H9 (cell line): Measurements from ENCODE around the gene CEP128. TPM values are rescaled to one million over a fixed set of nuclear protein-coding genes. Genes with fewer than 3 reads are reported as not detected.

ENCODE experiments used
- DNase-seq: peaks from one replicate; pipeline ENCODE4 v3.0.0-alpha.2; 2017
- H2AFZ ChIP-seq: one replicate; pipeline ENCODE4 v1.6.1; 2013; ENCODE audit warnings: mild to moderate bottlenecking, low read length, control low read depth, moderate library complexity
- H2AK5ac ChIP-seq: 2 replicates; pipeline ENCODE4 v1.6.1; 2013; ENCODE audit warnings: low read length, control low read depth, mixed read lengths; ENCODE audit not compliant: insufficient read length
- H2BK120ac ChIP-seq: one replicate; pipeline ENCODE4 v1.6.1; 2013; ENCODE audit warnings: low read depth, mild to moderate bottlenecking, low read length, control low read depth, inconsistent platforms; ENCODE audit not compliant: poor library complexity, severe bottlenecking
- H2BK12ac ChIP-seq: 2 replicates; pipeline ENCODE4 v1.6.1; 2013; ENCODE audit warnings: low read length, control low read depth, mixed read lengths, low read depth; ENCODE audit not compliant: insufficient read length
- H2BK15ac ChIP-seq: 2 replicates; pipeline ENCODE4 v1.6.1; 2013; ENCODE audit warnings: low read depth, low read length, control low read depth
- H2BK20ac ChIP-seq: one replicate; pipeline ENCODE4 v1.6.1; 2013; ENCODE audit warnings: low read depth, mild to moderate bottlenecking, low read length, control low read depth, inconsistent platforms; ENCODE audit not compliant: poor library complexity, severe bottlenecking
- H2BK5ac ChIP-seq: 2 replicates; pipeline ENCODE4 v1.6.1; 2013; ENCODE audit warnings: low read length, control low read depth, mixed read lengths; ENCODE audit not compliant: insufficient read length
- H3K14ac ChIP-seq: 2 replicates; pipeline ENCODE4 v1.6.1; 2013; ENCODE audit warnings: low read length, control low read depth; ENCODE audit not compliant: insufficient read depth
- H3K18ac ChIP-seq: 2 replicates; pipeline ENCODE4 v1.6.1; 2013; ENCODE audit warnings: low read depth, mild to moderate bottlenecking, mixed read lengths, low read length, control low read depth; ENCODE audit not compliant: insufficient read length
- H3K23ac ChIP-seq: 2 replicates; pipeline ENCODE4 v1.6.1; 2013; ENCODE audit warnings: low read length, control low read depth, mixed read lengths, low read depth; ENCODE audit not compliant: insufficient read length
- H3K23me2 ChIP-seq: 2 replicates; pipeline ENCODE4 v1.6.1; 2013; ENCODE audit warnings: low read depth, mild to moderate bottlenecking, mixed read lengths, low read length, control low read depth; ENCODE audit not compliant: insufficient read length, poor library complexity, severe bottlenecking
- H3K27ac ChIP-seq: 2 replicates; pipeline ENCODE4 v1.5.1; 2013; ENCODE audit warnings: low read length, control low read depth, mixed read lengths, low read depth; ENCODE audit not compliant: insufficient read length
- H3K27me3 ChIP-seq: 2 replicates; pipeline ENCODE4 v1.6.1; 2013; ENCODE audit warnings: low read length, control low read depth, inconsistent platforms; ENCODE audit not compliant: insufficient read depth
- H3K4ac ChIP-seq: 2 replicates; pipeline ENCODE4 v1.6.1; 2013; ENCODE audit warnings: low read depth, mild to moderate bottlenecking, control low read depth, inconsistent platforms, low read length, moderate library complexity
- H3K4me1 ChIP-seq: 2 replicates; pipeline ENCODE4 v1.6.1; 2013; ENCODE audit warnings: low read length, control low read depth, inconsistent platforms; ENCODE audit not compliant: insufficient read depth
- H3K4me2 ChIP-seq: 2 replicates; pipeline ENCODE4 v1.6.1; 2013; ENCODE audit warnings: low read length, control low read depth, mixed read lengths; ENCODE audit not compliant: insufficient read length, insufficient read depth
- H3K56ac ChIP-seq: 2 replicates; pipeline ENCODE4 v1.6.1; 2013; ENCODE audit warnings: low read depth, mild to moderate bottlenecking, mixed read lengths, low read length, control low read depth; ENCODE audit not compliant: insufficient read length
- H3K79me1 ChIP-seq: 2 replicates; pipeline ENCODE4 v1.6.1; 2013; ENCODE audit warnings: low read depth, mild to moderate bottlenecking, moderate library complexity, low read length, control low read depth, inconsistent platforms; ENCODE audit not compliant: insufficient read depth, poor library complexity, severe bottlenecking
- H3K79me2 ChIP-seq: 2 replicates; pipeline ENCODE4 v1.6.1; 2013; ENCODE audit warnings: low read length, control low read depth, inconsistent platforms; ENCODE audit not compliant: insufficient read depth
- H3K9ac ChIP-seq: 2 replicates; pipeline ENCODE4 v1.6.1; 2013; ENCODE audit warnings: low read length, control low read depth, mixed read lengths; ENCODE audit not compliant: insufficient read length; ENCODE audit errors: extremely low read depth
- H3K9me3 ChIP-seq: one replicate; pipeline ENCODE4 v1.6.1; 2013; ENCODE audit warnings: low read depth, low read length, inconsistent platforms; ENCODE audit not compliant: control insufficient read depth
- H3T11ph ChIP-seq: one replicate; pipeline ENCODE4 v1.6.1; 2013; ENCODE audit warnings: mild to moderate bottlenecking, low read length, control low read depth, inconsistent platforms
- H4K20me1 ChIP-seq: one replicate; pipeline ENCODE4 v1.6.1; 2013; ENCODE audit not compliant: control insufficient read depth, insufficient read length, insufficient read depth
- H4K5ac ChIP-seq: 2 replicates; pipeline ENCODE4 v1.6.1; 2013; ENCODE audit warnings: low read depth, mild to moderate bottlenecking, mixed read lengths, low read length, control low read depth; ENCODE audit not compliant: insufficient read length
- H4K8ac ChIP-seq: replicated peaks from 2 replicates; pipeline ENCODE4 v1.6.1; 2013; ENCODE audit warnings: low read length, control low read depth, mixed read lengths, low read depth; ENCODE audit not compliant: insufficient read length
- H4K91ac ChIP-seq: 2 replicates; pipeline ENCODE4 v1.6.1; 2013; ENCODE audit warnings: low read depth, mild to moderate bottlenecking, moderate library complexity, mixed read lengths, low read length, control low read depth; ENCODE audit not compliant: insufficient read length
- H3K27ac Mint-ChIP-seq, 3 experiments: 2 replicates in 2 of 3; 3 replicates in 1 of 3; pipeline ENCODE4 v1.8.0; 2020 to 2021; ENCODE audit warnings: mixed read lengths in 3 of 3, mild to moderate bottlenecking in 1 of 3, moderate library complexity in 1 of 3
- H3K27me3 Mint-ChIP-seq: 2 replicates; pipeline ENCODE4 v1.8.0; 2021; ENCODE audit warnings: low read depth, mild to moderate bottlenecking, moderate library complexity, mixed read lengths
- H3K36me3 Mint-ChIP-seq, 3 experiments: 2 replicates in 2 of 3; 3 replicates in 1 of 3; pipeline ENCODE4 v1.8.0; 2020 to 2021; ENCODE audit warnings: low read depth in 3 of 3, mixed read lengths in 3 of 3; ENCODE audit not compliant: insufficient read depth in 1 of 3
- H3K4me1 Mint-ChIP-seq, 2 experiments: 2 replicates each; pipeline ENCODE4 v1.8.0; 2020; ENCODE audit warnings: mixed read lengths in 2 of 2
- H3K4me3 Mint-ChIP-seq, 2 experiments: 2 replicates in 1 of 2; 3 replicates in 1 of 2; pipeline ENCODE4 v1.8.0; 2020 to 2021; ENCODE audit warnings: mild to moderate bottlenecking in 2 of 2, mixed read lengths in 2 of 2, moderate library complexity in 1 of 2
- H3K9me3 Mint-ChIP-seq, 2 experiments: 2 replicates in 1 of 2; 3 replicates in 1 of 2; pipeline ENCODE4 v1.8.0; 2020; ENCODE audit warnings: mild to moderate bottlenecking in 2 of 2, mixed read lengths in 2 of 2, moderate library complexity in 1 of 2
- WGBS: extraction: QIAGEN DNeasy Blood & Tissue Kit; methylation state at CpG from one replicate; pipeline ENCODE4 v1.1.7; 2013; ENCODE audit warnings: missing lambda C conversion rate, low lambda C conversion rate, mixed read lengths; ENCODE audit not compliant: insufficient read length; ENCODE audit errors: extremely low coverage; 5-methylcytosine and 5-hydroxymethylcytosine counted together
- total RNA-seq: library from RNA; stranded (reverse); gene quantifications from 2 replicates; pipeline ENCODE4 v1.2.1, GENCODE V29; 2021
- TF ChIP-seq, protein P1 (sequence below): fragments of 200-600 bp; sonication (generic); conservative IDR thresholded peaks from 3 replicates; pipeline ENCODE4 v1.8.0; 2021; ENCODE audit warnings: antibody characterized with exemption, mild to moderate bottlenecking

CEP128 gene
- total RNA-seq, 1 experiment from 2014 or later, result 16.3 TPM

- DNase-seq, result no peak
- Histone ChIP-seq H3K4me2 (no peak overlapping the region), H3K4ac (no peak overlapping the region), H2AFZ (no peak overlapping the region), H2BK120ac (no peak overlapping the region), H4K5ac (no peak overlapping the region), H3K9me3 (no peaks in the 10 kb centered on the region), H3K9ac (no peak overlapping the region), H3K56ac (no peak overlapping the region), H3K18ac (no peak overlapping the region), H2AK5ac (no peak overlapping the region), H2BK5ac (no peak overlapping the region), H2BK20ac (no peak overlapping the region), H2BK12ac (no peak overlapping the region), H2BK15ac (no peak overlapping the region), H3K79me2 (no peaks in the 10 kb centered on the region), H3K27me3 (no peaks in the 10 kb centered on the region), H3K27ac (no peak overlapping the region), H4K8ac (no peak overlapping the region), H4K20me1 (no peaks in the 10 kb centered on the region), H3K14ac (no peak overlapping the region), H3K79me1 (no peaks in the 10 kb centered on the region), H3K23me2 (no peaks in the 10 kb centered on the region), H3K4me1 (no peaks in the 10 kb centered on the region), H4K91ac (no peak overlapping the region), H3K23ac (no peak overlapping the region), H3T11ph (no peak overlapping the region)
- Mint-ChIP-seq H3K4me1 (no peaks in the 10 kb centered on the region), H3K27me3 (no peaks in the 10 kb centered on the region), H3K4me3 (no peak overlapping the region), H3K9me3 (no peaks in the 10 kb centered on the region), H3K36me3 (no peaks in the 10 kb centered on the region), H3K27ac (no peak overlapping the region)
- TF ChIP-seq, protein P1, sequence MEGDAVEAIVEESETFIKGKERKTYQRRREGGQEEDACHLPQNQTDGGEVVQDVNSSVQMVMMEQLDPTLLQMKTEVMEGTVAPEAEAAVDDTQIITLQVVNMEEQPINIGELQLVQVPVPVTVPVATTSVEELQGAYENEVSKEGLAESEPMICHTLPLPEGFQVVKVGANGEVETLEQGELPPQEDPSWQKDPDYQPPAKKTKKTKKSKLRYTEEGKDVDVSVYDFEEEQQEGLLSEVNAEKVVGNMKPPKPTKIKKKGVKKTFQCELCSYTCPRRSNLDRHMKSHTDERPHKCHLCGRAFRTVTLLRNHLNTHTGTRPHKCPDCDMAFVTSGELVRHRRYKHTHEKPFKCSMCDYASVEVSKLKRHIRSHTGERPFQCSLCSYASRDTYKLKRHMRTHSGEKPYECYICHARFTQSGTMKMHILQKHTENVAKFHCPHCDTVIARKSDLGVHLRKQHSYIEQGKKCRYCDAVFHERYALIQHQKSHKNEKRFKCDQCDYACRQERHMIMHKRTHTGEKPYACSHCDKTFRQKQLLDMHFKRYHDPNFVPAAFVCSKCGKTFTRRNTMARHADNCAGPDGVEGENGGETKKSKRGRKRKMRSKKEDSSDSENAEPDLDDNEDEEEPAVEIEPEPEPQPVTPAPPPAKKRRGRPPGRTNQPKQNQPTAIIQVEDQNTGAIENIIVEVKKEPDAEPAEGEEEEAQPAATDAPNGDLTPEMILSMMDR, result no peak
- no CpG with 5 or more reads among the region's 1 CpG for WGBS
These were observed 222.6 kb downstream of the CEP128 start for GRCh38 chr14:80718940-80719339.
